ENCODE data around the gene MRPS34.
A peak's percentile ranks its signal among the peaks of the same experiment; 100 is the strongest.

The MRPS34 gene

DNA sequence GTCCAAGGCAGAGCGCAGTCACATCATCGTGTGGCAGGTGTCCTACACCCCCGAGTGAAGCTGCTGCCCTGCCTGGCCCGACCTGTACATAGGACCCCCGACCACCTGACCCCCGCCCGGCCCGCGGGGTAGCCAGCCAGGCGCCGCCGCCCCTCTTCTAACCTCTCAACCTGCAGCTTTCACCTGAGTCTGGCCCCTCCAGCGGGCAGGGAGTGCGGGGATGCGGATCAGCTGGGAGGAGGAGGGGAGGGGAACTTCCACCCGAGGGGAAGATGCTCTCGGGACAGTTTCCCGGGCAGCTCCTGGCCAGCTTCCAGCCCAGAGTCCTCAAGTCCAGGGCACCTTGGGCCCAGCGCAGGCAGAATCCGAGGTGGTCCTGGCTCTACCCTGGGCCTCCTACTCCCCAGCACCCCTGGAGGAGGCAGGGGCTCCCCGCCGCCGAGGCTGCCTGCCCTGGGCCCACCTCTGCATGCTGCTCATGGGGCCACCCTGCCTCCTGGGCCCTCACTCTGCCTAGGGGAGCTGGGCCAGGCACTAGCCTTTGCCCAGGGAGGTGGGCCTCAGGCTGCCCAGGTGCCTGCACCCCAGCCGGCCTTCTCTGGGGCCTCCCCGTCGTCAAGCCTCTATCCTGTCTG lies 4.0 kb downstream of the MRPS34 start:
- no peak for DNase-seq

DNA sequence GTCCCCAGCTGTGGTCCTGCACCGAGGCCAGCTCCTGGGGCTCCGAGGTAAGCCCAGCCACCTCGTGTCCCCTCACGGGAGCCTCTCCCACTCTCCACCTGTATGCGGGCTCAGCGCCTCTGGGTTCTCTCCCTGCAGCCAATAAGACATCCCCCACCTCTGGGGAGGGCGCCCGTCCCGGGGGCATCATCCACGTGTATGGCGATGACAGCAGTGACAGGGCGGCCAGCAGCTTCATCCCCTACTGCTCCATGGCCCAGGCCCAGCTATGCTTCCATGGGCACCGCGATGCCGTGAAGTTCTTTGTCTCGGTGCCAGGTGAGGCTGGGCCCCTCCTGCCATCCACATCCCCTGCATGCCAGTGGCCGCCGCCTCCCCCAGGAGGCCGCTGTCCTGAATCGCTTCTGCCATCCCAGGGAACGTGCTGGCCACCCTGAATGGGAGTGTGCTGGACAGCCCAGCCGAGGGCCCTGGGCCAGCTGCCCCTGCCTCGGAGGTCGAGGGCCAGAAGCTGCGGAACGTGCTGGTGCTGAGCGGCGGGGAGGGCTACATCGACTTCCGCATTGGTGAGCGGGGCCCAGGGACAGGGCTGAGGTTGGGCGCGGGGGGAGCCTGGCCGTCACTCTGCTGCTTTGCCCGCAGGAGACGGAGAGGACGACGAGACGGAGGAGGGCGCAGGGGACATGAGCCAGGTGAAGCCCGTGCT lies 4.7 kb downstream of the MRPS34 start:
- DNase-seq: no peak

GRCh38 chr16:1767116-1767994 lies 5.6 kb downstream of the MRPS34 start:
- DNase-seq: no peak

DNA sequence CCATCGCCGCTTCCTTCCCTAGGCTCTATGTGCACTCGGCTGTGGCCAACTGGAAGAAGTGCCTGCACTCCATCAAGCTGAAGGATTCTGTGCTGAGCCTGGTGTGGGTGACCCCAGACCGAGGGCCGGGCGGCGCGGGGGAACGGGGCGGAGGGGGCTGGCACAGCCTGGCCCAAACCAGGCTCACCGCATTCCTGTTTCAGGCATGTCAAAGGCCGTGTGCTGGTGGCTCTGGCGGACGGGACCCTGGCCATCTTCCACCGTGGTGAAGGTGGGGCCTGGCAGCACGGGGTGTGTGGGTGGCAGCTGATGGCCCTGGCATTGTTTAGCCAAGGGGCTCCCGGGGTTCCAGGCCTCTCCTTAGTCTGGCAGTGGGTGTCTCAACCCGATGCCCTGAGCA lies 6.2 kb downstream of the MRPS34 start:
- DNase-seq: no peak

DNA sequence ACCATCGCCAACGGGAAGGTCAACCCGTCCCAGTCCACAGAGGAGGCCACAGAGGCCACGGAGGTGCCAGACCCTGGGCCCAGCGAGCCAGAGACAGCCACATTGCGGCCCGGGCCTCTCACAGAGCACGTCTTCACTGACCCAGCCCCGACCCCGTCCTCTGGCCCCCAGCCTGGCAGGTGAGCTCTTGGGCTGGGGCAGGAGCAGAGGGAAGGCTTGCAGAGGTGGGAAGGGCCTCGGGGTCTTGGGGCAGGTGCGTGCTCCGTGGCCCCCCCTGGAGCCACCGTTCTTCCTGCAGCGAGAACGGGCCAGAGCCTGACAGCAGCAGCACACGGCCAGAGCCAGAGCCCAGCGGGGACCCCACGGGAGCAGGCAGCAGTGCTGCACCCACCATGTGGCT lies 6.7 kb downstream of the MRPS34 start:
- no peak for DNase-seq

DNA sequence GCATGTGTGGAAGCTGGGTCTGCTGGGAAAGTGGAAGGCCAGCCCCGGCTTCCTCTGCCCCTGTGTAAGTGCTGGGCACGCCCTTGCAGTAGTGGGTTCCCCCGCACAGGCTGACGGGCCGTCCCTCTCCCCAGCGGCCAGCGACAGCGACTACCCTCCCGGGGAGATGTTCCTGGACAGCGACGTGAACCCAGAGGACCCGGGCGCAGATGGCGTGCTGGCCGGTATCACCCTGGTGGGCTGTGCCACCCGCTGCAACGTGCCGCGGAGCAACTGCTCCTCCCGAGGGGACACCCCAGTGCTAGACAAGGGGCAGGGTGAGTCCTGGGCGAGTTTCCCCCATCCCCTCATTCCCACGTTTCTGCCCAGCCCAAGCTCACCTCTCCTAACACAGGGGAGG lies 7.1 kb downstream of the MRPS34 start:
- DNase-seq: no peak

DNA sequence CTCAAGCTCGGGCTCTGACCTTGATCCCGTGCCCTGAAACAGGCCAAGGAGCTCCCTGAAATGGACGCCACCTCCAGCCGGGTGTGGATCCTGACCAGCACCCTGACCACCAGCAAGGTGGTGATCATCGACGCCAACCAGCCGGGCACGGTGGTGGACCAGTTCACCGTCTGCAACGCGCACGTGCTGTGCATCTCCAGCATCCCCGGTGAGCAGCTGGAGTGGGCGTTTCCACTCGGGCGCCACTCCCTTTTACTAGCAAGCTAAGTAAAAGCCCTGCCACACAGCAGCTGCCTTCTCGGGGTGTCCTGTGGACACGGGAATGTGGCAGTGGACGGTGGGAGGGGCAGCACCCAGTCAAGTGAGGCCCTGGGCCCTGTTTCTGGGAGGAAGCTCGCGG lies 8.0 kb downstream of the MRPS34 start:
- DNase-seq: no peak

- DNase-seq: peak; percentile 8
Measured at GRCh38 chr16:1763521-1764511, 9.1 kb downstream of the MRPS34 start.

- no peak for DNase-seq
Measured at GRCh38 chr16:1762879-1763520, 9.9 kb downstream of the MRPS34 start.

- DNase-seq: no peak
Measured at GRCh38 chr16:1762196-1762878, 10.6 kb downstream of the MRPS34 start.

- DNase-seq: no peak
Measured at GRCh38 chr16:1761751-1762150, 11.2 kb downstream of the MRPS34 start.

GRCh38 chr16:1760911-1761310 lies 12.0 kb downstream of the MRPS34 start:
- DNase-seq: no peak

GRCh38 chr16:1759511-1759910 lies 13.4 kb downstream of the MRPS34 start:
- no peak for DNase-seq

GRCh38 chr16:1758923-1759322 lies 14.0 kb downstream of the MRPS34 start:
- DNase-seq: no peak

DNA sequence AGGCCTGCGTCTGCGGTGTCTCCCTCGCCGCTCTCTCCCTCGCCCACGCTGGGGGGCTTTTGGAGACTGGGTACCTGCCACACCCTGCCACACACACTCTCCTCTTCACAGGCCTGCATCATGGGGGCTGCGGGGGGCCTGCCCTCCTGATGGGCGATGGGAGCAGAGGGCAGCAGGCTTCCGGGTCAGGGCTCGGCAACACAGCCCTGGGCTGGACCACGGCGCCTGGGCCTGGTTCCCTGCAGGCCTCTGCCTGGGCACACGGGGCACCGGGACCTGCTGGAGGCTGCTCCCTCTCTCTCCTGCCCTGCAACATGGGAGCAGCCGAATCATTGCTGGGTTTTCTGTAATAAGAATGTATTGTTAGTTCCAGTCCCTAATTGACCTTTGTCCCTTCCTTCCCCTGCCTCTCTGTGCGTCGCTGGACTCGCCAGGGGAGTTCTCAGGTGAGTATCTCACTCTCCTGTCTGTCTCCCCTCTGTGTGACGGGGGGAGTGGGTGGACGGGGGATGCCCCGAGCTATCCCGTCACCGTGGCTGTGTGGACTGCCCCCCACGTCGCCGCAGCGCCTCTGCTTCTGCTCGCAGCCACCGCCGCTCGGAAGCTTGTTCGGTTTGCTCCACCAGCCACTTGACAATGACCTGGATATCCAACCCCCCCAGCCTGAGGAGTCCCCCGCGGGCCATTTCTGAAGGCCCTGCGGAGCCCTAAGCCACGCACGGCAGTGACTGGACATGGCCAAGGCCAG lies 15.0 kb downstream of the MRPS34 start:
- no peak for DNase-seq

GRCh38 chr16:1754204-1754603 lies 18.7 kb downstream of the MRPS34 start:
- no peak for DNase-seq

DNA sequence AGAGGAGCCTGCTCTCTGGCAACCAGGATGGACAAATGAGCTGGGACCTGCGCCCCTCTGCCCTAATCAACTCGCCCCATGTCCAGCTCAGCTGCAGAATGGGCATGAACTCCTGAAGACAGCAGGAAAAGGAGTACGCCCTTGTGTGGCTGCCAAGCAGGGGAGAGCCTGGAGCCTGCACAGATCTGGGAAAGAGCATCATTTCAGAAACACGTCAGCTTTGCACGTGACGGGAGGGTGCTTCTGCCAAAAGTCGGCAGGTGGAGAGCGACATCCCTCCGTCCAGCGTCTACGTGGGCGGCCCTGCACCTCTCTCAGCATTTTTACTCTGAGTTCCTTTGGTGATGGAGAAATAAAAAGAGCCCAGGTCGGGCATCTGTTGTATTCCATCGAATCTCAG lies 20.1 kb downstream of the MRPS34 start:
- no peak for DNase-seq

- no peak for DNase-seq
Measured at GRCh38 chr16:1751946-1752345, 21.0 kb downstream of the MRPS34 start.

- DNase-seq: no peak
Measured at GRCh38 chr16:1749152-1750117, 23.5 kb downstream of the MRPS34 start.

Data from CD4-positive, alpha-beta T cell treated with Interleukin-21 for 1 hour (primary cell).